ENCODE results near the gene ENPP1.

The ENPP1 gene

GRCh38 chr6:131831886-131832285, 24.1 kb downstream of the ENPP1 start:
- DNase-seq (ENCODE audit: low read depth): no peak
- no peak overlapping the region for H3K4me3 ChIP-seq (replicated peaks; ENCODE audit: low read depth, low read length)
- TF ChIP-seq CTCF (IDR thresholded peaks at IDR 0.05; ENCODE audit: low read length, missing control alignments): no peak

GRCh38 chr6:131832363-131832762, 24.5 kb downstream of the ENPP1 start:
- no peak for TF ChIP-seq CTCF (IDR thresholded peaks at IDR 0.05; ENCODE audit: low read length, missing control alignments)
- H3K4me3 ChIP-seq (replicated peaks; ENCODE audit: low read depth, low read length): no peak overlapping the region
- no peak for DNase-seq (ENCODE audit: low read depth)

GRCh38 chr6:131838051-131838450, 30.2 kb downstream of the ENPP1 start:
- DNase-seq (ENCODE audit: low read depth): no peak
- TF ChIP-seq CTCF (IDR thresholded peaks at IDR 0.05; ENCODE audit: low read length, missing control alignments): no peak
- no peak overlapping the region for H3K4me3 ChIP-seq (replicated peaks; ENCODE audit: low read depth, low read length)

GRCh38 chr6:131839388-131839787, 31.6 kb downstream of the ENPP1 start:
- DNase-seq (ENCODE audit: low read depth): no peak
- H3K4me3 ChIP-seq (replicated peaks; ENCODE audit: low read depth, low read length): no peak overlapping the region
- TF ChIP-seq CTCF (IDR thresholded peaks at IDR 0.05; ENCODE audit: low read length, missing control alignments): no peak

GRCh38 chr6:131840441-131840840, 32.6 kb downstream of the ENPP1 start:
- no peak for DNase-seq (ENCODE audit: low read depth)
- no peak for TF ChIP-seq CTCF (IDR thresholded peaks at IDR 0.05; ENCODE audit: low read length, missing control alignments)
- no peak overlapping the region for H3K4me3 ChIP-seq (replicated peaks; ENCODE audit: low read depth, low read length)

GRCh38 chr6:131840936-131841583, 33.2 kb downstream of the ENPP1 start:
- no peak for DNase-seq (ENCODE audit: low read depth)
- TF ChIP-seq CTCF (IDR thresholded peaks at IDR 0.05; ENCODE audit: low read length, missing control alignments): no peak

GRCh38 chr6:131843768-131844167, 35.9 kb downstream of the ENPP1 start:
- no peak for TF ChIP-seq CTCF (IDR thresholded peaks at IDR 0.05; ENCODE audit: low read length, missing control alignments)
- no peak overlapping the region for H3K4me3 ChIP-seq (replicated peaks; ENCODE audit: low read depth, low read length)
- no peak for DNase-seq (ENCODE audit: low read depth)

More at GRCh38 chr6:131840936-131841583, 33.2 kb downstream of the ENPP1 start:
- no peak overlapping the region for H3K4me3 ChIP-seq (replicated peaks; ENCODE audit: low read depth, low read length)

All from fibroblast of pulmonary artery (primary cell).